Ascending aorta (tissue), 2 donors: ENCODE measurements around the gene TAPBPL. TPM values are rescaled to one million over a fixed set of nuclear protein-coding genes. Genes with fewer than 3 reads are reported as not detected.

ENCODE experiments used
- DNase-seq, 2 donors: peaks; one replicate each; pipeline ENCODE4 v3.0.0-alpha.2; 2019; ENCODE audit warnings: low spot score in 2 of 2
- H3K27ac ChIP-seq, 2 donors: fragments of 200-600 bp; sonication (generic); one replicate each; pipeline ENCODE4 v1.5.1; 2016 to 2017; ENCODE audit warnings: mild to moderate bottlenecking in 1 of 2
- H3K27me3 ChIP-seq: fragments of 200-600 bp; sonication (generic); one replicate; pipeline ENCODE4 v1.5.1; 2017
- H3K36me3 ChIP-seq, 2 donors: fragments of 200-600 bp; sonication (generic); one replicate each; pipeline ENCODE4 v1.5.1; 2016
- H3K4me1 ChIP-seq, 2 donors: fragments of 200-600 bp; sonication (generic); one replicate each; pipeline ENCODE4 v1.5.1; 2016 to 2017; ENCODE audit warnings: mild to moderate bottlenecking in 1 of 2
- H3K4me3 ChIP-seq, 2 donors: fragments of 200-600 bp; sonication (generic); one replicate each; pipeline ENCODE4 v1.5.1; 2016 to 2017; ENCODE audit warnings: mild to moderate bottlenecking in 1 of 2
- H3K9me3 ChIP-seq, 2 donors: fragments of 200-600 bp; sonication (generic); one replicate each; pipeline ENCODE4 v1.5.1; 2016
- intact Hi-C: fragments of 100-400 bp; cut with DNase I; formaldehyde crosslinking; loops from one replicate; pipeline ENCODE4 v1.15.1; 2023
- total RNA-seq: library from RNA; depleted of rRNA; stranded (reverse); fragments of >200 nt; gene quantifications from one replicate; pipeline ENCODE4 v1.1.0, GENCODE V29; 2016
- TF ChIP-seq, protein P1 (sequence below), 3 experiments: fragments of 200-600 bp in 2 of 3; fragments of 450-650 bp in 1 of 3; sonication (generic) in 2 of 3; IDR thresholded peaks; one replicate each; pipeline ENCODE4 v1.5.1; 2016 to 2019; ENCODE audit warnings: antibody characterized with exemption in 3 of 3, mild to moderate bottlenecking in 1 of 3, moderate library complexity in 1 of 3

TAPBPL gene
- total RNA-seq, 1 donor from 2014 or later: 16.8 TPM

DNA sequence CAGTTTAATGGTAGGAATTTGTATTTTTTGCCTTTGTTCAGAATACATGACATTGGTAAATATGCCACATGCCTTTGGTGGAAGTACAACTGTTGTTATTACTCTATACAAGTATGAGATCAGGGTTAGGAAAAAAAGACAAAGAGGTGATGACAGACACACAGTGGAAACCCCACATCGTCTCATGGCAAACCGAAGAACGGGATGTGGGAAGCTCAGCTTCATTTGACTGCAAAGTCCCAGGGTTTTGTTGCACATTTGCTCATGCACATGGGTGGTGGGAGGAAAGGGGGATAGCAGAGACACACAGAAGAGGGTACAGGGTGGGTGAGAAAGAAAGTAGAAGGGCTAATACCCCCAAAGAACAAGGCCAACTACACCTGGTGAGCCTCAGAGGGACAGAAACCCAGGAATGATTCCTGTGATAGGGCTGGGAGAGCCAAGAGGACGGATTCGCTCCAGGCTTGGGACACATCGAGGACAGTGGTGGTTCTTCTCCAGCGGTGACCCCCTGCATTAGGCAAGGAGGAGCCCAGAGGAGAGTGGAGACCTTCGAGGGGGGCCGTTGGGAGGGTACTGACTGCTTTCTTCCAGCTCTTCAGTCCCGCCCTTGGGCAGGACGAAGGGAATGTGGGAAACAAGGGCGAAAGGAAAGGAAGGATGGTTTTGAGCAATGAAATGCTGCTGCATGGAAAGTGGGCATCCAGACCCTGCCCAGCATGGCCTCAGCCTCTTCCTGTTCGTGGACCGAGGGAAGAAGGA, 10.6 kb downstream of the TAPBPL start:
- TF ChIP-seq, protein P1, sequence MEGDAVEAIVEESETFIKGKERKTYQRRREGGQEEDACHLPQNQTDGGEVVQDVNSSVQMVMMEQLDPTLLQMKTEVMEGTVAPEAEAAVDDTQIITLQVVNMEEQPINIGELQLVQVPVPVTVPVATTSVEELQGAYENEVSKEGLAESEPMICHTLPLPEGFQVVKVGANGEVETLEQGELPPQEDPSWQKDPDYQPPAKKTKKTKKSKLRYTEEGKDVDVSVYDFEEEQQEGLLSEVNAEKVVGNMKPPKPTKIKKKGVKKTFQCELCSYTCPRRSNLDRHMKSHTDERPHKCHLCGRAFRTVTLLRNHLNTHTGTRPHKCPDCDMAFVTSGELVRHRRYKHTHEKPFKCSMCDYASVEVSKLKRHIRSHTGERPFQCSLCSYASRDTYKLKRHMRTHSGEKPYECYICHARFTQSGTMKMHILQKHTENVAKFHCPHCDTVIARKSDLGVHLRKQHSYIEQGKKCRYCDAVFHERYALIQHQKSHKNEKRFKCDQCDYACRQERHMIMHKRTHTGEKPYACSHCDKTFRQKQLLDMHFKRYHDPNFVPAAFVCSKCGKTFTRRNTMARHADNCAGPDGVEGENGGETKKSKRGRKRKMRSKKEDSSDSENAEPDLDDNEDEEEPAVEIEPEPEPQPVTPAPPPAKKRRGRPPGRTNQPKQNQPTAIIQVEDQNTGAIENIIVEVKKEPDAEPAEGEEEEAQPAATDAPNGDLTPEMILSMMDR (IDR thresholded peaks at IDR 0.05): no peak
- Histone ChIP-seq H3K36me3 (peaks cover 66 to 85% of the 10 kb centered on the region in 2 donors), H3K9me3 (no peaks in the 10 kb centered on the region), H3K4me3 (no peak overlapping the region), H3K27me3 (no peaks in the 10 kb centered on the region), H3K27ac (peak overlapping the region in 1 of 2 donors; percentile 20), H3K4me1 (no peaks in the 10 kb centered on the region)
- DNase-seq: peak in 1 of 2 donors; percentile 60
- intact Hi-C loops: no loop called here

DNA sequence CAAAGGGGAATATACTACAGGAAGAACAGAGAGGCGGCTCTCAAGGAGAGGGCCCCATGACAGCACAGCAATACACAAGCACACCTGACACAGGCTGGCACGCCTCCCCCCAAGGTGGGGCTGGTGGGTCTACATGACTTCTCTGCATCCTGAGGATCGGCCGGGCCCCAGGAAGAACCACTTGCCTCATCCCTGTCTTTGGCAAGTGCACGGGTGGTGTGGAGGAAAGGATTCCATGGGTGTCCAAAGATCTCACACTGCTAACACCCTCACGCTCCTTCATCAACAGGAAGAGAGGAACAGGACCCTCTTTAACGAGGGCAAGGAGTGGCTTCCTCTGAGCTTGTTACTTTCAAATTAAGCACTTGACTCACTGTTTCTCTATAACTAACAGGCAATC, 11.4 kb downstream of the TAPBPL start:
- no peak overlapping the region for H3K27ac ChIP-seq
- intact Hi-C loops: no loop called here
- TF ChIP-seq, protein P1 (IDR thresholded peaks at IDR 0.05): no peak
- H3K4me1 ChIP-seq: peaks cover 0 to 4% of the 10 kb centered on the region in 2 donors
- DNase-seq: peak in 1 of 2 donors; percentile 63
- H3K27me3 ChIP-seq: no peaks in the 10 kb centered on the region
- H3K4me3 ChIP-seq: no peak overlapping the region
- no peaks in the 10 kb centered on the region for H3K9me3 ChIP-seq
- H3K36me3 ChIP-seq: peaks cover 58 to 77% of the 10 kb centered on the region in 2 donors

DNA sequence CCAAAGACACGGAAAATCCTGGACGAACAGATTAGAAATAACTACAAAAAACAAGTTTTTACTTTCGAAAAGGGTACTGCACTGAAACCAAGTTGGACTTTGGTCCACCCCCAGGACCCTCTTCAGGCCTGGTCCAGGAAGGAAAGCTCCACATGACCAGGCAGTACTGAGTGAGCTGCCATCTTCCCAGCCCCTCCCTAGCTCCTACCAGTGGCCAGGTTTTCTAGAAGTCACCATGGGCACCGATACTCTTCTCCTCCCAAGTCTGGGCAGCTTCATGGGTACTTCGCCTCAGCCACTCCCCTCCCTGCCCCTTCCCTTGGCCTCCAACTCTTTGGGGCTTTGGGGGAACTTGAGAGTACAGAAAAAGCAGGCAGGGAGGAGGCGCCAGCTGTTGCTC, 12.0 kb downstream of the TAPBPL start:
- H3K4me1 ChIP-seq: peaks cover 0 to 8% of the 10 kb centered on the region in 2 donors
- no peaks in the 10 kb centered on the region for H3K27me3 ChIP-seq
- H3K27ac ChIP-seq: peak overlapping the region in 1 of 2 donors; percentile 25
- peaks cover 51 to 71% of the 10 kb centered on the region in 2 donors for H3K36me3 ChIP-seq
- TF ChIP-seq, protein P1 (IDR thresholded peaks at IDR 0.05): no peak
- H3K9me3 ChIP-seq: no peaks in the 10 kb centered on the region
- DNase-seq: peak in 1 of 2 donors; percentile 24
- H3K4me3 ChIP-seq: no peak overlapping the region
- intact Hi-C loops: loop anchor here (2.0 kb wide), 1 partner anchor 141 kb away; no protein-coding TSS in a partner anchor

DNA sequence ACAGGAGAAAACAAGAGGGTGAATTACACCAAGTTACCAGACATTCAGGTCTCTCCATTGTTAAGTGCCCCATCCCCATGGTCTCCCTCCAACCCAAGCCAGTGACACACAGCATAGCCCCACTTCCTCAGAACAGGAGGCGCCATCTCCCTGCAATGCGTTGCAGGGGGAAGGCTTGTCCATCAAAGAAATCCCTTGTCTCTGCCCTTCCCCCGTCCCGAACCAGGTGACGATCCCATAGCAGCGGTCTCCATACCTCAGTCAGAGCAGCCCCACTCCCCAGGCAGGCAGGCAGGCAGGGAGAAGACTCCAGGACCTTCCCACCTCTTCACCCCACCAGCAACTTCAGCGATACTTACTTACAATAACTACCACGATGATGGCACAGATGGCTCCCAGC, 12.7 kb downstream of the TAPBPL start:
- no peak overlapping the region for H3K4me3 ChIP-seq
- H3K4me1 ChIP-seq: peaks cover 0 to 15% of the 10 kb centered on the region in 2 donors
- TF ChIP-seq, protein P1 (IDR thresholded peaks at IDR 0.05): no peak
- no peak overlapping the region for H3K27ac ChIP-seq
- intact Hi-C loops: loop anchor here (2.0 kb wide), 1 partner anchor 142 kb away; no protein-coding TSS in a partner anchor
- H3K36me3 ChIP-seq: peaks cover 45 to 64% of the 10 kb centered on the region in 2 donors
- no peak for DNase-seq
- H3K9me3 ChIP-seq: no peaks in the 10 kb centered on the region
- H3K27me3 ChIP-seq: no peaks in the 10 kb centered on the region

DNA sequence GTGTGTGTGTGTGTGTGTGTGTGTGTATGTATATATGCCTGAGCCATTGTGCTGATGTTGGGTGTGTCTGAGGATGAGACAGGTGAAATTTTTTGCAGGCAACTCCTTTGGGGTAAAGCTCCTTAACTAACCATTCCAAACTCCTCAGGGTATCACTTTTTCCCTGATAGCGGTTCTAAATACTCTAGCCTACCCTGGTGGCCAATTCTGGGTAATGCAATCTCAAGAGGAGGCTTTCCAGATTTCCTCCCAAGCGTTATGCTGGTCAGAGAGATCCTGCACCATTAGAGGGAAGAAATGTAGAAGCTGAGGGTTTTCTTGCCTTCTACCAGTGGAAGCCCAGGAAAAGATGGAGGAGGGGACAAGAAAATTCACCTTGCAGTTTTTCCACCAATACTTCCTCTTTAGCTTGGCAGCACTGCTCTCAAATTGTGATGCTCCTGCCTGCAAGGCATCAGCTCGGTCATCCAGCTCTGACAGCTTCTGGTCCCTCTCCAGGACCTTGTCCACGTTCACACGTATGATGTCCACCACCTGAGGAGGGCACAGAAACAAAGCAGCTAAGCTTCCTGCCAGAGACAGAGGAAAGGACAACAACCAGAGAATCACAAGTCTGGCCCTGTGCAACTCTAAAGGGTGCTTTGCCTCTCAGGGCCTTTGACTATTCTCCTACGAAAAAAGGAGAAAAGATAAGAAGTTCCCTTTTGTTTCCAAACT, 13.8 kb downstream of the TAPBPL start:
- TF ChIP-seq, protein P1 (IDR thresholded peaks at IDR 0.05): peak; percentile 78 to 91 (median 83)
- intact Hi-C loops: loop anchor here (1.0 to 2.0 kb wide), 2 partner anchors 42 to 143 kb away; no protein-coding TSS in a partner anchor
- DNase-seq: peak in 1 of 2 donors; percentile 78
- no peak overlapping the region for H3K4me3 ChIP-seq
- H3K27ac ChIP-seq: no peak overlapping the region
- peaks cover 37 to 53% of the 10 kb centered on the region in 2 donors for H3K36me3 ChIP-seq
- peaks cover 0 to 17% of the 10 kb centered on the region in 2 donors for H3K4me1 ChIP-seq
- no peaks in the 10 kb centered on the region for H3K9me3 ChIP-seq
- no peaks in the 10 kb centered on the region for H3K27me3 ChIP-seq
